HG03342 (cell line): Measurements from ENCODE around the gene WDR83.
"Not testable (repeated sequence)": the region's sequence is repeated elsewhere in the genome, so short reads cannot be mapped to it uniquely, and the experiment has no call there.

Source experiments
- ATAC-seq: cut with Tn5 transposase; IDR thresholded peaks from one replicate; pipeline ENCODE4 v1.9.1; 2021; ENCODE audit warnings: mild to moderate bottlenecking, moderate library complexity; ENCODE audit not compliant: unreplicated experiment

Gene WDR83

GRCh38 chr19:12666265-12667048 is at the start of gene WDR83, which contains the start of gene MAN2B1:
TSS of gene WDR83 (plus strand) at chr19:12666807. CDS start at chr19:12669791, 2,984 bp downstream.
TSS of gene MAN2B1 (minus strand) at chr19:12666742. CDS start at chr19:12666701, 41 bp downstream.
- ATAC-seq = peak; percentile 39

- ATAC-seq = no peak
Measured at GRCh38 chr19:12617646-12618045, 49.0 kb upstream of the WDR83 start.

- not testable (repeated sequence) for ATAC-seq
Measured at GRCh38 chr19:12621253-12622024, 45.2 kb upstream of the WDR83 start.

GRCh38 chr19:12623361-12624031 is 43.1 kb upstream of the WDR83 start:
- ATAC-seq = no peak

- no peak for ATAC-seq
Measured at GRCh38 chr19:12626958-12627357, 39.6 kb upstream of the WDR83 start.

- no peak for ATAC-seq
Measured at GRCh38 chr19:12628040-12629022, 38.3 kb upstream of the WDR83 start.

- ATAC-seq = no peak
Measured at GRCh38 chr19:12629215-12629614, 37.4 kb upstream of the WDR83 start.

- no peak for ATAC-seq
Measured at GRCh38 chr19:12636631-12637030, 30.0 kb upstream of the WDR83 start.

- no peak for ATAC-seq
Measured at GRCh38 chr19:12638611-12639182, 27.9 kb upstream of the WDR83 start.

GRCh38 chr19:12639901-12640613 is 26.6 kb upstream of the WDR83 start:
- no peak for ATAC-seq

- ATAC-seq = no peak
Measured at GRCh38 chr19:12641456-12641855, 25.2 kb upstream of the WDR83 start.

GRCh38 chr19:12642506-12642905 is 24.1 kb upstream of the WDR83 start:
- no peak for ATAC-seq

- not testable (repeated sequence) for ATAC-seq
Measured at GRCh38 chr19:12643716-12644115, 22.9 kb upstream of the WDR83 start.

GRCh38 chr19:12646551-12646950 is 20.1 kb upstream of the WDR83 start:
- no peak for ATAC-seq

- no peak for ATAC-seq
Measured at GRCh38 chr19:12647047-12647446, 19.6 kb upstream of the WDR83 start.

- no peak for ATAC-seq
Measured at GRCh38 chr19:12647490-12648071, 19.0 kb upstream of the WDR83 start.

- ATAC-seq = no peak
Measured at GRCh38 chr19:12648088-12648487, 18.5 kb upstream of the WDR83 start.

GRCh38 chr19:12649941-12650340 is 16.7 kb upstream of the WDR83 start:
- no peak for ATAC-seq

- ATAC-seq = no peak
Measured at GRCh38 chr19:12652219-12652618, 14.4 kb upstream of the WDR83 start.
